Thymus (tissue), 11 donors: ENCODE data around the gene LAMC2. TPM values are rescaled to one million over a fixed set of nuclear protein-coding genes. Genes with fewer than 3 reads are reported as not detected.

Source experiments
- DNase-seq, 9 donors: peaks; one replicate each; pipeline ENCODE4 v3.0.0-alpha.2; 2013; ENCODE audit warnings: low spot score in 9 of 9, low read depth in 6 of 9, missing footprints in 1 of 9
- H3K27ac ChIP-seq, 2 donors: one replicate each; pipeline ENCODE4 v1.5.1; 2013; ENCODE audit warnings: control low read depth in 1 of 2, low read depth in 1 of 2, low read length in 1 of 2, mild to moderate bottlenecking in 1 of 2, moderate library complexity in 1 of 2
- H3K27me3 ChIP-seq, 2 donors: one replicate each; pipeline ENCODE4 v1.5.1; 2013; ENCODE audit warnings: low read length in 1 of 2; ENCODE audit not compliant: control insufficient read depth in 2 of 2, insufficient read depth in 1 of 2
- H3K36me3 ChIP-seq, 2 donors: one replicate each; pipeline ENCODE4 v1.5.1; 2013; ENCODE audit warnings: low read length in 1 of 2, mild to moderate bottlenecking in 1 of 2, moderate library complexity in 1 of 2; ENCODE audit not compliant: control insufficient read depth in 2 of 2, insufficient read depth in 2 of 2
- H3K4me1 ChIP-seq, 2 donors: one replicate each; pipeline ENCODE4 v1.5.1; 2013; ENCODE audit warnings: low read length in 2 of 2; ENCODE audit not compliant: control insufficient read depth in 2 of 2, insufficient read depth in 2 of 2
- H3K4me3 ChIP-seq, 2 donors: one replicate each; pipeline ENCODE4 v1.5.1; 2013; ENCODE audit warnings: low read length in 2 of 2, control low read depth in 1 of 2, mild to moderate bottlenecking in 1 of 2
- H3K9me3 ChIP-seq, 2 donors: one replicate each; pipeline ENCODE4 v1.5.1; 2013; ENCODE audit warnings: low read length in 1 of 2, mild to moderate bottlenecking in 1 of 2; ENCODE audit not compliant: control insufficient read depth in 2 of 2, insufficient read depth in 1 of 2
- WGBS: extraction: QIAGEN DNeasy Blood & Tissue Kit; methylation state at CpG from one replicate; pipeline ENCODE4 v1.1.7; 2013; 5-methylcytosine and 5-hydroxymethylcytosine counted together
- polyA plus RNA-seq: library from polyadenylated mRNA; stranded (reverse); fragments of 200-250 nt; gene quantifications from one replicate; pipeline ENCODE4 v1.2.3, GENCODE V29; 2013
- total RNA-seq: library from RNA; stranded (reverse); fragments of 120-200 nt; gene quantifications from one replicate; pipeline ENCODE4 v1.2.4, GENCODE V29; 2013
- donor health status: healthy.

The LAMC2 gene
- total and polyA plus RNA-seq, 2 donors = 8.2 to 10.4 TPM

DNA sequence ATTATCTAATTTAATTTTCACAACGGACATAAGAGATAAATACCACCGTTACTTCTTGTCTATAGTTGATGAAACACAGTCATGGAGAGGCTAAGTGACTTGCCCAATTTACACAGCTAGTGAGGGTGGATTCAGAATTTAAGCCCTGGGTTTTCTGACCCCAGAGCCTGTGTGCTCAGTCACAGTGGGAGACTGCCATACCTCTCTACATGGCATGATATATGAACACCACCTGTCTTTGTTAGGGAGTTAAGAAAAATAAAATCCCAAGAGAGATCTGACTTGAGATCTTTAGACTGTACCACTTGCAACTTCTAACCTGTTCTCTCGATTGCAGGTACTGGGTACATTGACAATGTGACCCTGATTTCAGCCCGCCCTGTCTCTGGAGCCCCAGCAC, 40.3 kb downstream of the LAMC2 start:
- Histone ChIP-seq H3K4me3 (no peak overlapping the region), H3K9me3 (no peaks in the 10 kb centered on the region), H3K36me3 (no peaks in the 10 kb centered on the region), H3K4me1 (peaks cover 0 to 16% of the 10 kb centered on the region in 2 donors), H3K27ac (no peak overlapping the region), H3K27me3 (no peaks in the 10 kb centered on the region)
- WGBS = 96% methylated on average over 4 of the region's 4 CpGs
- DNase-seq = no peak

DNA sequence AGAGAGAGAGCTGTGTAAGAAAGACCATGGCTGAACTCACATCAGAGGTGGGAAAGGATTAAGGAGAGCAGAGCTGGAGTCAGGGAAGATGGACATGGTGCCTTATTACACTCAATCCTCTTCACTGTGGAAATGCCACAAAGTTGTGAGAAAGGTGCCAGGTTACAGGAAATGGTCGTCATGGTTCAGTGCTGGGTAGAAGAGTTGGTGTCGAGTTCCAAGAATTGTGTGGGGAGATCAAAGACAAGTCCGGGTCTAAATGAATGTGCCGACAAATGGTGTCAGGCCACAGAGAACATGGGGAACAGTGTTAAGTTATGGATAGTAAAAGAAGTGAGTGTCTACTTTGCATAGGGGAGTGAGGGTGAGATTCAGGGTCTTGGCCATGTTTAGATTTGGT, 40.9 kb downstream of the LAMC2 start:
- H3K27me3 ChIP-seq = no peaks in the 10 kb centered on the region
- 65% methylated on average over 4 of the region's 4 CpGs for WGBS
- no peak overlapping the region for H3K4me3 ChIP-seq
- H3K4me1 ChIP-seq = peaks cover 0 to 16% of the 10 kb centered on the region in 2 donors
- H3K9me3 ChIP-seq = no peaks in the 10 kb centered on the region
- no peak overlapping the region for H3K27ac ChIP-seq
- H3K36me3 ChIP-seq = no peaks in the 10 kb centered on the region
- peak in 1 of 9 donors; percentile 15 for DNase-seq

DNA sequence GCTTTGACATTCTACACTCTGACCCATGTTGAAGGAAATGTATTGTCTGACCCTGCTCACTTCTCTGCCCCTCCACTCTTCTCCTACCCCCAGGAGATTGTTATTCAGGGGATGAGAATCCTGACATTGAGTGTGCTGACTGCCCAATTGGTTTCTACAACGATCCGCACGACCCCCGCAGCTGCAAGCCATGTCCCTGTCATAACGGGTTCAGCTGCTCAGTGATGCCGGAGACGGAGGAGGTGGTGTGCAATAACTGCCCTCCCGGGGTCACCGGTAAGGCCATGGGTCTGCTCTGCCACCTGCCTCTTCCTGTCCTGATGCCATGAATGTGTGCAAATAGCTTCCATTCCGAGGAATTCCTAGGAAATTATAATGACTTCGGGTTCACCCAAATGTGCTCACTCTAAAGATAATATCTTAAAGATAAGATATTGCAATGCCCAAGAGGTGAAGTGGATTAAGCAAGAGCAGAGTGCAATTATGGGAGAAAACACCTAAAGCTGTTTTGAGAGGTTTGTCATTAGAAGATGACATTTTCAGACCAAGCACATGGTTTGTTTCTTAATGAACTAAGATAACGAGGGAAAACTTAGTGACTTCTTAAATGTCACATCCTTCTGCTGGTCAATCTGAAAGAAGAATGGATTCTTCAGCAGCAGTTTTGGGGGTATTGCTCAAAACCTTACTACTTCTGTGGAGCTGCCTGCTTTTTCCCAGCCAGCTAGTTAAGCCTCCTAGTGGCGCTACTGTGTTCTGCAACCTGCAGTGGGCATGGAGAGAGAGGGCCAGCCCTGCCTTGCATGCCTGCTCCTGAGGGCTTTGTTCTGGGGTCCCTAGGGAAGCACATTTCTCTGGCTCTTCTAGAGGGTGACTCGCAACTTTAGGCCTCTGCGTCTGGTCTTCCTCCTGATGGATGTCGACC, 41.6 kb downstream of the LAMC2 start:
- Histone ChIP-seq H3K36me3 (no peaks in the 10 kb centered on the region), H3K4me3 (no peak overlapping the region), H3K27ac (no peak overlapping the region), H3K27me3 (no peaks in the 10 kb centered on the region), H3K4me1 (peaks cover 0 to 16% of the 10 kb centered on the region in 2 donors), H3K9me3 (no peaks in the 10 kb centered on the region)
- WGBS = 89% methylated on average over 16 of the region's 16 CpGs
- DNase-seq = peak in 4 of 9 donors; percentile 35 to 66 (median 52)

DNA sequence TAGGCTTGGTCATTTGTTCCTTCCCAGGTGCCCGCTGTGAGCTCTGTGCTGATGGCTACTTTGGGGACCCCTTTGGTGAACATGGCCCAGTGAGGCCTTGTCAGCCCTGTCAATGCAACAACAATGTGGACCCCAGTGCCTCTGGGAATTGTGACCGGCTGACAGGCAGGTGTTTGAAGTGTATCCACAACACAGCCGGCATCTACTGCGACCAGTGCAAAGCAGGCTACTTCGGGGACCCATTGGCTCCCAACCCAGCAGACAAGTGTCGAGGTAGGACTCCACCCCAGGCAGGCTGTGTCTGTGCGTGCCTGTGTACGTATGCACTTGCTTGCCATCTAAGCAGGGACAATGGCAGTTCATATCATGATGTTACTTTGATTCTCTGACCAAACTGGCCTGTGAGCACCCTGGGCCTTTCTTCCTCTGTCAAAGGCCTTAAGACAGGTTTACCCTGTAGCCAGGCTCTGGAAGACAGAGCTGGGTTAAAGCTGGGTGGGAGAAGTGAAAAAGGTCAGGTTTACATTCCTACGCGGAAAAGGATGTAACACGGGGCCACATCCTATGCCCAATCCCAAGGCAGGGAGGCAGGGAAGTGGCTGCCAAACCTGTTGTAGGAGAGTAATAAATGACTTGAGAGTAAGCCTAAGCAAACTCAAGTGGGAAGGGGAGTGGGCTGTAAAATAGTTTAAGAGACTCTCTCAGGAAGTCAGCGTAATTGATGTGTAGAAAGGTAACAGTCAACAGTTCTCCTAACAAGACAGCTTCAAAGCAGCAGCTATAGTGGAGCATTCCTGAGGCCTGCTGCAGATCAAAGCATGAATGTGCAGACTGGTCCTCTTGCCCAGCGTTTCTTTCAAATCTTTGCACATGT, 42.5 kb downstream of the LAMC2 start:
- H3K4me1 ChIP-seq = peaks cover 0 to 16% of the 10 kb centered on the region in 2 donors
- no peak for DNase-seq
- H3K27ac ChIP-seq = no peak overlapping the region
- H3K27me3 ChIP-seq = no peaks in the 10 kb centered on the region
- WGBS = 91% methylated on average over 13 of the region's 13 CpGs
- no peaks in the 10 kb centered on the region for H3K9me3 ChIP-seq
- H3K4me3 ChIP-seq = no peak overlapping the region
- no peaks in the 10 kb centered on the region for H3K36me3 ChIP-seq

DNA sequence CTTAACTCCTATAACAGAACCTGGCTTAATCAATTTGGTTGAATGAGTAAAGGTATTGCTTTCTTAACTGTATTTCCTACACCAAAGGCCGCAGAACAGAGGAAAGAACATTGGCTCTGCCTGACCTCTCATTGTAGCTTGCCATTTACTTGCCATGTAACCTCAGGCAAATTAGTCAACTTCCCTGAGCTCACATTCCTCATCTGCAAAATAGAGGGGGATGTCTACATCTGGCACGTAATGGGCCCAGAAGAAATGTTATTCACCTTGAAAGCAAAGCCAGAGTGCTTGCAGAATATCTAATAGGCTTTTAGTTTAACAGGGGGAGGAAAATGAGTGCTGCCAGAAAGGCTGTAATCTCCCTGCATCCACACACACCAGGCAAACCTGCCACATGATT, 44.3 kb downstream of the LAMC2 start:
- no peak for DNase-seq
- Histone ChIP-seq H3K9me3 (no peaks in the 10 kb centered on the region), H3K36me3 (no peaks in the 10 kb centered on the region), H3K4me1 (peaks cover 0 to 20% of the 10 kb centered on the region in 2 donors), H3K4me3 (no peak overlapping the region), H3K27ac (no peak overlapping the region), H3K27me3 (no peaks in the 10 kb centered on the region)
- WGBS = 95% methylated on average over 2 of the region's 2 CpGs

DNA sequence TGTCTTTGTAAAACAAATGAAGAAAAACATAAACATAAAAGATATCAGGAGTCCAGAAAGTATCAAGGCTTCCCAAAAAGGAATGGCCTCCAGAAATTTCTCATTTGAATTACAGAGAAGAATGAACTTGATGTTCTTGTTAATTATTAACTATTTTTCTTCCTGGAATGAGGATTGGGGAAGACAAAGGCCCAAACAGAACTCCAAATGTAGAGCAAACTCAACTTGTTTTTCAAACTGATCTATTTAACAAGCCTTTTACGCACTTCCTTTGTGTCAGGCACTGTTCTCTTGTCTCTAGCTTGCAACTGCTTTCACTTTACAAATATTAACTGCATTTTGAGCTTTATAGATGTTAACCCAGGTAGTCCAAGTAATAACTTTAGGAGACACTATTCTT, 45.5 kb downstream of the LAMC2 start:
- peaks cover 0 to 22% of the 10 kb centered on the region in 2 donors for H3K4me1 ChIP-seq
- WGBS = 93% methylated on average over 1 of the region's 1 CpG
- no peak for DNase-seq
- no peaks in the 10 kb centered on the region for H3K27me3 ChIP-seq
- no peak overlapping the region for H3K27ac ChIP-seq
- no peak overlapping the region for H3K4me3 ChIP-seq
- H3K9me3 ChIP-seq = no peaks in the 10 kb centered on the region
- no peaks in the 10 kb centered on the region for H3K36me3 ChIP-seq

DNA sequence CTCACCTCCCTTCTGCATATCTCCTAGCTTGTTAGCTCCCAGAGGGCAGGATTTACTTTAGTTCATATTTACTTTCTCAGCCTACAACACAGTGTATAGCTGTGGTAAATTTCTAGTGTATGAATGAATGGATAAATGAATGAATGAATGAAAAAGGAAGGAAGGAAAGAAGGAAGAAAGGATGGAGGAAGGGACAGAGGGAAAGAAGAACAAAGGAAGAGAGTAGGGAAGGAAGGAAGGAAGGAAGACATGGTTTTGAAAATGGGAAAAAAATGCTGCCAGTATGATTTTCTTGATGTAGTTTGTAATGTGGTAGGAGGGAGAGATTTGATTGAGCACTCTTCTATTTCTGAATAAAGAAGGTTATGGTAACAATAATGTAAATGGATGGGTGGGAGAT, 47.0 kb downstream of the LAMC2 start:
- Histone ChIP-seq H3K4me1 (peaks cover 0 to 16% of the 10 kb centered on the region in 2 donors), H3K27ac (no peak overlapping the region), H3K36me3 (no peaks in the 10 kb centered on the region), H3K27me3 (no peaks in the 10 kb centered on the region), H3K4me3 (no peak overlapping the region), H3K9me3 (no peaks in the 10 kb centered on the region)
- DNase-seq = no peak

DNA sequence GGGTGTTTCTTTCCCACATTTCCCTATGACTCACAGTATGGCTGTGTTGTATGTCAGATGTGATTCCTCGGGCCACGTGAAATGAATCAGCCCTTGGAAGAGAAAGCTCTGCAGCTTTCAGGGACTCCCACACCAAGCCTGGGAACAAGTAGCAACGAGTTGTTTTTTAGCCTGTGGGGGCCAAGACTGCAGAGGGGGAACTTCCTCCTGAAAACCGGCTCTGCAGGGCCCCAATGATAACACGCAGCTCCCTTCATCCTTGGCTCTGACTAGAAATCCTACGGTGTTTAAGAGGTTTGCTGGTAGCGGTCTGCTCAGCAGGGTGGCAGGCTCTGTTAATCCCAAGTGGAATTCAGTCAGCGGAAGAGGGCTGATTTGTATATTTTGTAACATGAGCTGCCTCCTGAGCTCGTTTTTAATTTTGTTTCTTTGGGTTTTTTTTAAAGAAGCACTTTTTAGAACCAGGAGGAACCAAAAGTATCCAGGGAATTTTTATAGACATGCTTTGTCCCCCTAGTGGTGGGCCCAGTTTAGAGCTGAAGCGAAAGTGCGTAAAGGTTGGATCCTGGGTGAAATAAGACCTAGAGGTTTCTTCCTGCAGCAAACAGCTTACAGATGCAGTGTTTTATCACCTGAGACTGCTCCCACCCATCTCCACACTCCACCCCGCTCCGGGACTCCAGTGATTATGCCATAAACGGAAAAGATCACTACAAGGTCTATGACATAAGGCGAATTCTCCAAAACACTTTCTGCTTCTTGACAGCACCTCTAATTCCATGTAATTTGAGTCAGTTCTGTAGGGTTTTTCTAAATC, 48.8 kb downstream of the LAMC2 start:
- H3K4me1 ChIP-seq = peaks cover 0 to 10% of the 10 kb centered on the region in 2 donors
- 63% methylated on average over 15 of the region's 15 CpGs for WGBS
- DNase-seq = peak in 1 of 9 donors; percentile 38

More for the DNA sequence above, 48.8 kb downstream of the LAMC2 start:
- Histone ChIP-seq H3K9me3 (no peaks in the 10 kb centered on the region), H3K27me3 (no peaks in the 10 kb centered on the region), H3K36me3 (no peaks in the 10 kb centered on the region), H3K27ac (peak overlapping the region; percentile 61 to 64), H3K4me3 (no peak overlapping the region)
